ENCODE results near the gene PTCD1.

GRCh38 chr7:99473315-99473596 lies 34.7 kb upstream of the PTCD1 start:
- TF ChIP-seq EZH2 (IDR thresholded peaks at IDR 0.05; ENCODE audit: insufficient read depth, poor library complexity, severe bottlenecking), result no peak
- no peak for TF ChIP-seq EZH2phosphoT487 (IDR thresholded peaks at IDR 0.05; ENCODE audit: insufficient read depth, low read depth)

Data from GM23248 (cell line).